Liver (tissue), 9 donors: ENCODE results near the gene PTPRD. TPM values are rescaled to one million over a fixed set of nuclear protein-coding genes. Genes with fewer than 3 reads are reported as not detected.

Experiments used
- DNase-seq: peaks from one replicate; pipeline ENCODE4 v3.0.0-alpha.2; 2017; ENCODE audit warnings: low spot score
- H3K27ac ChIP-seq, 2 donors: one replicate each; pipeline ENCODE4 v1.7.0; 2013; ENCODE audit warnings: inconsistent platforms in 2 of 2, low read length in 2 of 2, control low read depth in 1 of 2, low read depth in 1 of 2, mild to moderate bottlenecking in 1 of 2
- H3K27me3 ChIP-seq, 4 donors: one replicate each; pipeline versions ENCODE4 v1.6.1 to v1.7.0; 2013; ENCODE audit warnings: low read length in 3 of 4, inconsistent platforms in 1 of 4, mild to moderate bottlenecking in 1 of 4, moderate library complexity in 1 of 4; ENCODE audit not compliant: control insufficient read depth in 4 of 4, insufficient read depth in 4 of 4
- H3K36me3 ChIP-seq, 4 donors: one replicate each; pipeline versions ENCODE4 v1.6.1 to v1.7.0; 2013; ENCODE audit warnings: low read length in 3 of 4, mild to moderate bottlenecking in 3 of 4, low read depth in 1 of 4, moderate library complexity in 1 of 4; ENCODE audit not compliant: control insufficient read depth in 4 of 4, insufficient read depth in 3 of 4
- H3K4me1 ChIP-seq, 4 donors: one replicate each; pipeline versions ENCODE4 v1.6.1 to v1.7.0; 2013; ENCODE audit warnings: low read length in 3 of 4, mild to moderate bottlenecking in 3 of 4, moderate library complexity in 1 of 4; ENCODE audit not compliant: control insufficient read depth in 4 of 4, insufficient read depth in 4 of 4
- H3K4me3 ChIP-seq, 3 donors: one replicate each; pipeline versions ENCODE4 v1.6.1 to v1.7.0; 2013; ENCODE audit warnings: low read length in 3 of 3, control low read depth in 1 of 3, low read depth in 1 of 3, mild to moderate bottlenecking in 1 of 3
- H3K9ac ChIP-seq, 2 donors: one replicate each; pipeline ENCODE4 v1.7.0; 2013; ENCODE audit warnings: low read length in 2 of 2, mild to moderate bottlenecking in 2 of 2, moderate library complexity in 2 of 2, control low read depth in 1 of 2, low read depth in 1 of 2
- H3K9me3 ChIP-seq, 4 donors: one replicate each; pipeline versions ENCODE4 v1.6.1 to v1.7.0; 2013; ENCODE audit warnings: low read length in 3 of 4; ENCODE audit not compliant: control insufficient read depth in 4 of 4
- EGR1 ChIP-seq, 2 donors: IDR thresholded peaks; 2 replicates each; pipeline ENCODE4 v1.6.1; 2016 to 2018; ENCODE audit warnings: antibody characterized with exemption in 2 of 2, low read depth in 2 of 2
- FOXA1 ChIP-seq: IDR thresholded peaks from 2 replicates; pipeline ENCODE4 v1.6.1; 2016; ENCODE audit warnings: antibody characterized with exemption
- FOXA2 ChIP-seq: IDR thresholded peaks from 2 replicates; pipeline ENCODE4 v1.6.1; 2016; ENCODE audit warnings: antibody characterized with exemption
- GABPA ChIP-seq, 2 donors: IDR thresholded peaks in 1 of 2; conservative IDR thresholded peaks in 1 of 2; 2 replicates each; pipeline ENCODE4 v1.6.1; 2016; ENCODE audit warnings: antibody characterized with exemption in 2 of 2, mild to moderate bottlenecking in 1 of 2, moderate library complexity in 1 of 2
- HNF4A ChIP-seq, 2 donors: conservative IDR thresholded peaks; 2 replicates each; pipeline ENCODE4 v1.6.1; 2016; ENCODE audit warnings: antibody characterized with exemption in 2 of 2, mild to moderate bottlenecking in 2 of 2
- HNF4G ChIP-seq: IDR thresholded peaks from 2 replicates; pipeline ENCODE4 v1.6.1; 2016; ENCODE audit warnings: antibody characterized with exemption
- JUND ChIP-seq, 2 donors: IDR thresholded peaks; 2 replicates each; pipeline ENCODE4 v1.6.1; 2016; ENCODE audit warnings: antibody characterized with exemption in 2 of 2
- NR2F2 ChIP-seq: IDR thresholded peaks from 2 replicates; pipeline ENCODE4 v1.6.1; 2016; ENCODE audit warnings: antibody characterized with exemption
- RAD21 ChIP-seq, 2 donors: IDR thresholded peaks; 2 replicates each; pipeline ENCODE4 v1.6.1; 2016; ENCODE audit warnings: antibody characterized with exemption in 2 of 2, mild to moderate bottlenecking in 2 of 2
- RXRA ChIP-seq, 2 donors: IDR thresholded peaks; 2 replicates each; pipeline ENCODE4 v1.6.1; 2017 to 2018; ENCODE audit warnings: antibody characterized with exemption in 2 of 2, mild to moderate bottlenecking in 1 of 2
- TAF1 ChIP-seq: conservative IDR thresholded peaks from 2 replicates; pipeline ENCODE4 v1.6.1; 2016; ENCODE audit warnings: antibody characterized with exemption, mild to moderate bottlenecking
- YY1 ChIP-seq: IDR thresholded peaks from 2 replicates; pipeline ENCODE4 v1.6.1; 2016; ENCODE audit warnings: antibody characterized with exemption, mild to moderate bottlenecking
- WGBS: extraction: QIAGEN DNeasy Blood & Tissue Kit; methylation state at CpG from one replicate; pipeline ENCODE4 v1.1.7; 2013; 5-methylcytosine and 5-hydroxymethylcytosine counted together
- polyA plus RNA-seq, 2 donors: library from polyadenylated mRNA; stranded (reverse) in 1 of 2; unstranded in 1 of 2; fragments of 200-250 nt in 1 of 2; fragments of >200 nt in 1 of 2; fragmentation: Nextera tagmentation in 1 of 2; extraction: Ambion mirVana in 1 of 2; gene quantifications; one replicate each; pipeline versions ENCODE4 v1.2.1 to v1.2.3, GENCODE V29; 2013 to 2015
- total RNA-seq, 2 donors: library from RNA; depleted of rRNA; stranded (reverse); fragments of >200 nt; gene quantifications; one replicate each; pipeline ENCODE4 v1.2.3, GENCODE V29; 2014
- TF ChIP-seq, protein P1 (sequence below): IDR thresholded peaks from 2 replicates; pipeline ENCODE4 v1.6.1; 2016; ENCODE audit warnings: antibody characterized with exemption
- TF ChIP-seq, protein P2 (sequence below): IDR thresholded peaks from 2 replicates; pipeline ENCODE4 v1.6.1; 2016; ENCODE audit warnings: antibody characterized with exemption
- TF ChIP-seq, protein P3 (sequence below): IDR thresholded peaks from 2 replicates; pipeline ENCODE4 v1.6.1; 2016; ENCODE audit warnings: antibody characterized with exemption, mild to moderate bottlenecking
- TF ChIP-seq, protein P4 (sequence below): fragments of 150-350 bp; IDR thresholded peaks from 2 replicates; pipeline ENCODE4 v1.5.1; 2017; ENCODE audit warnings: improper control_type of control experiment, low read depth, low read length; ENCODE audit not compliant: missing input control
- donor health status: healthy.
- donor health status: healthy.
- donor health status: healthy.
- donor health status: healthy.
- donor health status: healthy.

Gene PTPRD
- total and polyA plus RNA-seq, 4 donors = 0.78 to 34.2 (median 4.7) TPM

DNA sequence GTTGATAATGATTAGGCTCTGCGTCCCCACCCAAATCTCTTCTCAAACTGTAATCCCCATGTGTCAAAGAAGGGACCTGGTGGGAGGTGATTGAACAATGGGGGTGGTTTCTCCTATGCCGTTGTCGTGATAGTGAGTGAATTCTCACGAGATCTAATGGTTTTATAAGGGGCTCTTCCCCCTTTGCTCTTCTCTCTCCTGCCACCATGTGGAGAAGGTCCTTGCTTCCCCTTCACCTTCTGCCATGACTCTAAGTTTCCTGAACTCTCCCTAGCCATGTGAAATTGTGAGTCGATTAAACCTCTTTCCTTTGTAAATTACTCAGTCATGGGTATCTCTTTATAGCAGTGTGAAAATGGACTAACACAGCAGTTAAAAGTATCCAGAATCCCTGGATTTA is 2098.0 kb downstream of the PTPRD start:
- no peak overlapping the region for H3K27ac ChIP-seq
- H3K4me3 ChIP-seq = no peak overlapping the region
- H3K9ac ChIP-seq = no peak overlapping the region
- no peak for TF ChIP-seq TAF1
- no peak for TF ChIP-seq RXRA (IDR thresholded peaks at IDR 0.05)
- no peak for TF ChIP-seq HNF4G
- TF ChIP-seq, protein P1, sequence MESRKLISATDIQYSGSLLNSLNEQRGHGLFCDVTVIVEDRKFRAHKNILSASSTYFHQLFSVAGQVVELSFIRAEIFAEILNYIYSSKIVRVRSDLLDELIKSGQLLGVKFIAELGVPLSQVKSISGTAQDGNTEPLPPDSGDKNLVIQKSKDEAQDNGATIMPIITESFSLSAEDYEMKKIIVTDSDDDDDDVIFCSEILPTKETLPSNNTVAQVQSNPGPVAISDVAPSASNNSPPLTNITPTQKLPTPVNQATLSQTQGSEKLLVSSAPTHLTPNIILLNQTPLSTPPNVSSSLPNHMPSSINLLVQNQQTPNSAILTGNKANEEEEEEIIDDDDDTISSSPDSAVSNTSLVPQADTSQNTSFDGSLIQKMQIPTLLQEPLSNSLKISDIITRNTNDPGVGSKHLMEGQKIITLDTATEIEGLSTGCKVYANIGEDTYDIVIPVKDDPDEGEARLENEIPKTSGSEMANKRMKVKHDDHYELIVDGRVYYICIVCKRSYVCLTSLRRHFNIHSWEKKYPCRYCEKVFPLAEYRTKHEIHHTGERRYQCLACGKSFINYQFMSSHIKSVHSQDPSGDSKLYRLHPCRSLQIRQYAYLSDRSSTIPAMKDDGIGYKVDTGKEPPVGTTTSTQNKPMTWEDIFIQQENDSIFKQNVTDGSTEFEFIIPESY = no peak
- no peak for TF ChIP-seq FOXA1
- TF ChIP-seq GABPA (IDR thresholded peaks at IDR 0.05 in 1 of 2, conservative IDR thresholded peaks at IDR 0.05 in 1 of 2) = no peak
- no peak for TF ChIP-seq NR2F2
- TF ChIP-seq, protein P2, sequence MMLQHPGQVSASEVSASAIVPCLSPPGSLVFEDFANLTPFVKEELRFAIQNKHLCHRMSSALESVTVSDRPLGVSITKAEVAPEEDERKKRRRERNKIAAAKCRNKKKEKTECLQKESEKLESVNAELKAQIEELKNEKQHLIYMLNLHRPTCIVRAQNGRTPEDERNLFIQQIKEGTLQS = no peak
- no peak for TF ChIP-seq EGR1 (IDR thresholded peaks at IDR 0.05; ENCODE audit: low read depth in 2 of 2)
- no peak for TF ChIP-seq FOXA2
- TF ChIP-seq HNF4A (conservative IDR thresholded peaks at IDR 0.05) = no peak
- no peak for TF ChIP-seq RAD21 (IDR thresholded peaks at IDR 0.05)
- TF ChIP-seq, protein P3, sequence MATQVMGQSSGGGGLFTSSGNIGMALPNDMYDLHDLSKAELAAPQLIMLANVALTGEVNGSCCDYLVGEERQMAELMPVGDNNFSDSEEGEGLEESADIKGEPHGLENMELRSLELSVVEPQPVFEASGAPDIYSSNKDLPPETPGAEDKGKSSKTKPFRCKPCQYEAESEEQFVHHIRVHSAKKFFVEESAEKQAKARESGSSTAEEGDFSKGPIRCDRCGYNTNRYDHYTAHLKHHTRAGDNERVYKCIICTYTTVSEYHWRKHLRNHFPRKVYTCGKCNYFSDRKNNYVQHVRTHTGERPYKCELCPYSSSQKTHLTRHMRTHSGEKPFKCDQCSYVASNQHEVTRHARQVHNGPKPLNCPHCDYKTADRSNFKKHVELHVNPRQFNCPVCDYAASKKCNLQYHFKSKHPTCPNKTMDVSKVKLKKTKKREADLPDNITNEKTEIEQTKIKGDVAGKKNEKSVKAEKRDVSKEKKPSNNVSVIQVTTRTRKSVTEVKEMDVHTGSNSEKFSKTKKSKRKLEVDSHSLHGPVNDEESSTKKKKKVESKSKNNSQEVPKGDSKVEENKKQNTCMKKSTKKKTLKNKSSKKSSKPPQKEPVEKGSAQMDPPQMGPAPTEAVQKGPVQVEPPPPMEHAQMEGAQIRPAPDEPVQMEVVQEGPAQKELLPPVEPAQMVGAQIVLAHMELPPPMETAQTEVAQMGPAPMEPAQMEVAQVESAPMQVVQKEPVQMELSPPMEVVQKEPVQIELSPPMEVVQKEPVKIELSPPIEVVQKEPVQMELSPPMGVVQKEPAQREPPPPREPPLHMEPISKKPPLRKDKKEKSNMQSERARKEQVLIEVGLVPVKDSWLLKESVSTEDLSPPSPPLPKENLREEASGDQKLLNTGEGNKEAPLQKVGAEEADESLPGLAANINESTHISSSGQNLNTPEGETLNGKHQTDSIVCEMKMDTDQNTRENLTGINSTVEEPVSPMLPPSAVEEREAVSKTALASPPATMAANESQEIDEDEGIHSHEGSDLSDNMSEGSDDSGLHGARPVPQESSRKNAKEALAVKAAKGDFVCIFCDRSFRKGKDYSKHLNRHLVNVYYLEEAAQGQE = no peak
- no peak for TF ChIP-seq YY1
- WGBS = 86% methylated on average over 5 of the region's 5 CpGs
- H3K9me3 ChIP-seq = no peaks in the 10 kb centered on the region
- no peak for DNase-seq
- H3K36me3 ChIP-seq = no peaks in the 10 kb centered on the region
- H3K4me1 ChIP-seq = no peaks in the 10 kb centered on the region
- no peaks in the 10 kb centered on the region for H3K27me3 ChIP-seq

DNA sequence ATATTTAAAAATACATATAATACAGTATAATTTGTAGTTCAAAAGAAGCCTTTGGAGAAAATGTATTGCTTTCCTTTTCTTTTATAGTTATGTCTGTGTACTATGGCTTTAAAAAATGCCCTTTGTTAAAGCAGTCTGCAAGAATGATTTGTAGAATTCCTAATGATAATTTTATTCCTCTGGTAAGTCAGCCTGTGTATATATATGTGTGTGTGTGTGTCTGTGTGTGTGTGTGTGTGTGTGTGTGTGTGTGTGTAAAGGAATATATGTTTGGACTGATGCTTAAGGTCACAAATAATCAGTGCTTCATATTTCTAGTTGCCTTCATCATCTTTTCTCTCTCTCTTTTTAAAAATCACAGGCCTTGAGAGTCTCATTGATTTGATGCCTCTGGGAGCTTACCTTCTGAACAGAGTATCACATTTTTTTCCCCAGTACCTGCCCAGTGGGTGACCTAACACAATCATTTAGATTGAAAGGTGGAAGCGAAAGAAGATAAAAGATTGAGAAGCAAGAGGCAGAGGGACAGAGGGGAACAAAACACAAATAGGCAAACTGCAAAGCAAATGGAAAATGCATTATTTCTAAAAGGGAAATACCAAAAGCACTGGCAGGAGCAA is 2104.0 kb downstream of the PTPRD start:
- 94% methylated on average over 1 of the region's 1 CpG for WGBS
- H3K27ac ChIP-seq = no peak overlapping the region
- H3K36me3 ChIP-seq = no peaks in the 10 kb centered on the region
- H3K9me3 ChIP-seq = no peaks in the 10 kb centered on the region
- DNase-seq = no peak
- no peak overlapping the region for H3K9ac ChIP-seq
- H3K4me1 ChIP-seq = no peaks in the 10 kb centered on the region
- no peaks in the 10 kb centered on the region for H3K27me3 ChIP-seq
- TF ChIP-seq JUND (IDR thresholded peaks at IDR 0.05) = no peak
- TF ChIP-seq, protein P4, sequence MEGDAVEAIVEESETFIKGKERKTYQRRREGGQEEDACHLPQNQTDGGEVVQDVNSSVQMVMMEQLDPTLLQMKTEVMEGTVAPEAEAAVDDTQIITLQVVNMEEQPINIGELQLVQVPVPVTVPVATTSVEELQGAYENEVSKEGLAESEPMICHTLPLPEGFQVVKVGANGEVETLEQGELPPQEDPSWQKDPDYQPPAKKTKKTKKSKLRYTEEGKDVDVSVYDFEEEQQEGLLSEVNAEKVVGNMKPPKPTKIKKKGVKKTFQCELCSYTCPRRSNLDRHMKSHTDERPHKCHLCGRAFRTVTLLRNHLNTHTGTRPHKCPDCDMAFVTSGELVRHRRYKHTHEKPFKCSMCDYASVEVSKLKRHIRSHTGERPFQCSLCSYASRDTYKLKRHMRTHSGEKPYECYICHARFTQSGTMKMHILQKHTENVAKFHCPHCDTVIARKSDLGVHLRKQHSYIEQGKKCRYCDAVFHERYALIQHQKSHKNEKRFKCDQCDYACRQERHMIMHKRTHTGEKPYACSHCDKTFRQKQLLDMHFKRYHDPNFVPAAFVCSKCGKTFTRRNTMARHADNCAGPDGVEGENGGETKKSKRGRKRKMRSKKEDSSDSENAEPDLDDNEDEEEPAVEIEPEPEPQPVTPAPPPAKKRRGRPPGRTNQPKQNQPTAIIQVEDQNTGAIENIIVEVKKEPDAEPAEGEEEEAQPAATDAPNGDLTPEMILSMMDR = no peak
- no peak for TF ChIP-seq RAD21 (IDR thresholded peaks at IDR 0.05)
- TF ChIP-seq RXRA (IDR thresholded peaks at IDR 0.05) = no peak
- no peak for TF ChIP-seq TAF1
- TF ChIP-seq, protein P2 = no peak
- no peak for TF ChIP-seq HNF4G
- H3K4me3 ChIP-seq = no peak overlapping the region
